NCI-H187 (cell line): ENCODE data around the gene MBD4.
"Not testable (repeated sequence)": the region's sequence is repeated elsewhere in the genome, so short reads cannot be mapped to it uniquely, and the experiment has no call there.

Experiments used
- DNase-seq, 2 experiments: peaks; one replicate each; lab custom pipeline; 2025; lab: John Stamatoyannopoulos, UW

Gene MBD4

GRCh38 chr3:129409541-129409940, 30.2 kb downstream of the MBD4 start:
- no peak for DNase-seq

GRCh38 chr3:129404610-129405009, 35.1 kb downstream of the MBD4 start:
- DNase-seq: no peak

- no peak for DNase-seq
Measured at GRCh38 chr3:129404130-129404529, 35.6 kb downstream of the MBD4 start.

GRCh38 chr3:129403450-129403849, 36.3 kb downstream of the MBD4 start:
- no peak for DNase-seq

- DNase-seq: no peak
Measured at GRCh38 chr3:129402616-129403015, 37.1 kb downstream of the MBD4 start.

GRCh38 chr3:129402210-129402609, 37.5 kb downstream of the MBD4 start:
- DNase-seq: no peak

- DNase-seq: no peak
Measured at GRCh38 chr3:129399895-129400357, 39.8 kb downstream of the MBD4 start.

- peak; percentile 69 to 81 for DNase-seq
Measured at GRCh38 chr3:129399145-129399894, 40.4 kb downstream of the MBD4 start.

GRCh38 chr3:129398803-129399144, 41.0 kb downstream of the MBD4 start:
- no peak for DNase-seq

- DNase-seq: not testable (repeated sequence)
Measured at GRCh38 chr3:129393760-129394564, 45.8 kb downstream of the MBD4 start.

GRCh38 chr3:129393271-129393670, 46.5 kb downstream of the MBD4 start:
- DNase-seq: no peak

- not testable (repeated sequence) for DNase-seq
Measured at GRCh38 chr3:129392106-129392887, 47.5 kb downstream of the MBD4 start.

GRCh38 chr3:129391583-129391982, 48.2 kb downstream of the MBD4 start:
- not testable (repeated sequence) for DNase-seq

- no peak for DNase-seq
Measured at GRCh38 chr3:129389572-129389937, 50.2 kb downstream of the MBD4 start.

GRCh38 chr3:129388791-129389571, 50.8 kb downstream of the MBD4 start:
- not testable (repeated sequence) for DNase-seq

GRCh38 chr3:129387487-129387886, 52.3 kb downstream of the MBD4 start:
- DNase-seq: no peak

- no peak for DNase-seq
Measured at GRCh38 chr3:129386984-129387383, 52.8 kb downstream of the MBD4 start.

GRCh38 chr3:129385507-129385906, 54.2 kb downstream of the MBD4 start:
- not testable (repeated sequence) for DNase-seq

- DNase-seq: no peak
Measured at GRCh38 chr3:129384594-129385323, 55.0 kb downstream of the MBD4 start.

GRCh38 chr3:129384103-129384502, 55.6 kb downstream of the MBD4 start:
- DNase-seq: not testable (repeated sequence)

- peak in 1 of 2 experiments; percentile 18 for DNase-seq
Measured at GRCh38 chr3:129383292-129383860, 56.4 kb downstream of the MBD4 start.
